H9 (cell line): ENCODE data around the gene EDC3. TPM values are rescaled to one million over a fixed set of nuclear protein-coding genes. Genes with fewer than 3 reads are reported as not detected.

ENCODE experiments used
- DNase-seq: peaks from one replicate; pipeline ENCODE4 v3.0.0-alpha.2; 2017
- H2AFZ ChIP-seq: one replicate; pipeline ENCODE4 v1.6.1; 2013; ENCODE audit warnings: mild to moderate bottlenecking, low read length, control low read depth, moderate library complexity
- H2AK5ac ChIP-seq: 2 replicates; pipeline ENCODE4 v1.6.1; 2013; ENCODE audit warnings: low read length, control low read depth, mixed read lengths; ENCODE audit not compliant: insufficient read length
- H2BK120ac ChIP-seq: one replicate; pipeline ENCODE4 v1.6.1; 2013; ENCODE audit warnings: low read depth, mild to moderate bottlenecking, low read length, control low read depth, inconsistent platforms; ENCODE audit not compliant: poor library complexity, severe bottlenecking
- H2BK12ac ChIP-seq: 2 replicates; pipeline ENCODE4 v1.6.1; 2013; ENCODE audit warnings: low read length, control low read depth, mixed read lengths, low read depth; ENCODE audit not compliant: insufficient read length
- H2BK15ac ChIP-seq: 2 replicates; pipeline ENCODE4 v1.6.1; 2013; ENCODE audit warnings: low read depth, low read length, control low read depth
- H2BK20ac ChIP-seq: one replicate; pipeline ENCODE4 v1.6.1; 2013; ENCODE audit warnings: low read depth, mild to moderate bottlenecking, low read length, control low read depth, inconsistent platforms; ENCODE audit not compliant: poor library complexity, severe bottlenecking
- H2BK5ac ChIP-seq: 2 replicates; pipeline ENCODE4 v1.6.1; 2013; ENCODE audit warnings: low read length, control low read depth, mixed read lengths; ENCODE audit not compliant: insufficient read length
- H3K14ac ChIP-seq: 2 replicates; pipeline ENCODE4 v1.6.1; 2013; ENCODE audit warnings: low read length, control low read depth; ENCODE audit not compliant: insufficient read depth
- H3K18ac ChIP-seq: 2 replicates; pipeline ENCODE4 v1.6.1; 2013; ENCODE audit warnings: low read depth, mild to moderate bottlenecking, mixed read lengths, low read length, control low read depth; ENCODE audit not compliant: insufficient read length
- H3K23ac ChIP-seq: 2 replicates; pipeline ENCODE4 v1.6.1; 2013; ENCODE audit warnings: low read length, control low read depth, mixed read lengths, low read depth; ENCODE audit not compliant: insufficient read length
- H3K23me2 ChIP-seq: 2 replicates; pipeline ENCODE4 v1.6.1; 2013; ENCODE audit warnings: low read depth, mild to moderate bottlenecking, mixed read lengths, low read length, control low read depth; ENCODE audit not compliant: insufficient read length, poor library complexity, severe bottlenecking
- H3K27ac ChIP-seq: 2 replicates; pipeline ENCODE4 v1.5.1; 2013; ENCODE audit warnings: low read length, control low read depth, mixed read lengths, low read depth; ENCODE audit not compliant: insufficient read length
- H3K27me3 ChIP-seq: 2 replicates; pipeline ENCODE4 v1.6.1; 2013; ENCODE audit warnings: low read length, control low read depth, inconsistent platforms; ENCODE audit not compliant: insufficient read depth
- H3K4ac ChIP-seq: 2 replicates; pipeline ENCODE4 v1.6.1; 2013; ENCODE audit warnings: low read depth, mild to moderate bottlenecking, control low read depth, inconsistent platforms, low read length, moderate library complexity
- H3K4me1 ChIP-seq: 2 replicates; pipeline ENCODE4 v1.6.1; 2013; ENCODE audit warnings: low read length, control low read depth, inconsistent platforms; ENCODE audit not compliant: insufficient read depth
- H3K4me2 ChIP-seq: 2 replicates; pipeline ENCODE4 v1.6.1; 2013; ENCODE audit warnings: low read length, control low read depth, mixed read lengths; ENCODE audit not compliant: insufficient read length, insufficient read depth
- H3K56ac ChIP-seq: 2 replicates; pipeline ENCODE4 v1.6.1; 2013; ENCODE audit warnings: low read depth, mild to moderate bottlenecking, mixed read lengths, low read length, control low read depth; ENCODE audit not compliant: insufficient read length
- H3K79me1 ChIP-seq: 2 replicates; pipeline ENCODE4 v1.6.1; 2013; ENCODE audit warnings: low read depth, mild to moderate bottlenecking, moderate library complexity, low read length, control low read depth, inconsistent platforms; ENCODE audit not compliant: insufficient read depth, poor library complexity, severe bottlenecking
- H3K79me2 ChIP-seq: 2 replicates; pipeline ENCODE4 v1.6.1; 2013; ENCODE audit warnings: low read length, control low read depth, inconsistent platforms; ENCODE audit not compliant: insufficient read depth
- H3K9ac ChIP-seq: 2 replicates; pipeline ENCODE4 v1.6.1; 2013; ENCODE audit warnings: low read length, control low read depth, mixed read lengths; ENCODE audit not compliant: insufficient read length; ENCODE audit errors: extremely low read depth
- H3K9me3 ChIP-seq: one replicate; pipeline ENCODE4 v1.6.1; 2013; ENCODE audit warnings: low read depth, low read length, inconsistent platforms; ENCODE audit not compliant: control insufficient read depth
- H3T11ph ChIP-seq: one replicate; pipeline ENCODE4 v1.6.1; 2013; ENCODE audit warnings: mild to moderate bottlenecking, low read length, control low read depth, inconsistent platforms
- H4K20me1 ChIP-seq: one replicate; pipeline ENCODE4 v1.6.1; 2013; ENCODE audit not compliant: control insufficient read depth, insufficient read length, insufficient read depth
- H4K5ac ChIP-seq: 2 replicates; pipeline ENCODE4 v1.6.1; 2013; ENCODE audit warnings: low read depth, mild to moderate bottlenecking, mixed read lengths, low read length, control low read depth; ENCODE audit not compliant: insufficient read length
- H4K8ac ChIP-seq: replicated peaks from 2 replicates; pipeline ENCODE4 v1.6.1; 2013; ENCODE audit warnings: low read length, control low read depth, mixed read lengths, low read depth; ENCODE audit not compliant: insufficient read length
- H4K91ac ChIP-seq: 2 replicates; pipeline ENCODE4 v1.6.1; 2013; ENCODE audit warnings: low read depth, mild to moderate bottlenecking, moderate library complexity, mixed read lengths, low read length, control low read depth; ENCODE audit not compliant: insufficient read length
- H3K27ac Mint-ChIP-seq, 3 experiments: 2 replicates in 2 of 3; 3 replicates in 1 of 3; pipeline ENCODE4 v1.8.0; 2020 to 2021; ENCODE audit warnings: mixed read lengths in 3 of 3, mild to moderate bottlenecking in 1 of 3, moderate library complexity in 1 of 3
- H3K27me3 Mint-ChIP-seq: 2 replicates; pipeline ENCODE4 v1.8.0; 2021; ENCODE audit warnings: low read depth, mild to moderate bottlenecking, moderate library complexity, mixed read lengths
- H3K36me3 Mint-ChIP-seq, 3 experiments: 2 replicates in 2 of 3; 3 replicates in 1 of 3; pipeline ENCODE4 v1.8.0; 2020 to 2021; ENCODE audit warnings: low read depth in 3 of 3, mixed read lengths in 3 of 3; ENCODE audit not compliant: insufficient read depth in 1 of 3
- H3K4me1 Mint-ChIP-seq, 2 experiments: 2 replicates each; pipeline ENCODE4 v1.8.0; 2020; ENCODE audit warnings: mixed read lengths in 2 of 2
- H3K4me3 Mint-ChIP-seq, 2 experiments: 2 replicates in 1 of 2; 3 replicates in 1 of 2; pipeline ENCODE4 v1.8.0; 2020 to 2021; ENCODE audit warnings: mild to moderate bottlenecking in 2 of 2, mixed read lengths in 2 of 2, moderate library complexity in 1 of 2
- H3K9me3 Mint-ChIP-seq, 2 experiments: 2 replicates in 1 of 2; 3 replicates in 1 of 2; pipeline ENCODE4 v1.8.0; 2020; ENCODE audit warnings: mild to moderate bottlenecking in 2 of 2, mixed read lengths in 2 of 2, moderate library complexity in 1 of 2
- CTCF ChIP-seq: fragments of 200-600 bp; sonication (generic); conservative IDR thresholded peaks from 3 replicates; pipeline ENCODE4 v1.8.0; 2021; ENCODE audit warnings: antibody characterized with exemption, mild to moderate bottlenecking
- WGBS: extraction: QIAGEN DNeasy Blood & Tissue Kit; methylation state at CpG from one replicate; pipeline ENCODE4 v1.1.7; 2013; ENCODE audit warnings: missing lambda C conversion rate, low lambda C conversion rate, mixed read lengths; ENCODE audit not compliant: insufficient read length; ENCODE audit errors: extremely low coverage; 5-methylcytosine and 5-hydroxymethylcytosine counted together
- total RNA-seq: library from RNA; stranded (reverse); gene quantifications from 2 replicates; pipeline ENCODE4 v1.2.1, GENCODE V29; 2021

Gene EDC3
- total RNA-seq, 1 experiment from 2014 or later = 60.5 TPM

DNA sequence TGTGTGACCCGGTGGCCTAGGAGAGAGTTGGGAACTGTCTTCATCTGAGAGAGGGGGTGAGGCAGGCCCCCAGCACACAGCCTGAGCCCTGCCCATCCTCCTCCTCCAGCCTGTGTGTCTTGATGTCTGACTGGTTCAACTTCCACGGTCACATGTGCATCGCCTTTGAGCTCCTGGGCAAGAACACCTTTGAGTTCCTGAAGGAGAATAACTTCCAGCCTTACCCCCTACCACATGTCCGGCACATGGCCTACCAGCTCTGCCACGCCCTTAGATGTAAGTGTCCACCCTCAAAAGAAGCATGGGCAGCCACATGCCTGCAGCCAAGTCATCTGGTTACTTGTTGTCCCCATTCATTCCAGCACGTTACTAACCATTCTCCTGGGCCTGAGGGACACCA lies 70.1 kb downstream of the EDC3 start:
- TF ChIP-seq CTCF = no peak
- Histone ChIP-seq H2BK5ac (no peak overlapping the region), H3K14ac (no peak overlapping the region), H4K20me1 (no peaks in the 10 kb centered on the region), H3T11ph (no peak overlapping the region), H3K18ac (no peak overlapping the region), H2BK15ac (no peak overlapping the region), H2BK12ac (no peak overlapping the region), H2AK5ac (no peak overlapping the region), H3K27me3 (no peaks in the 10 kb centered on the region), H3K9ac (no peak overlapping the region), H2BK20ac (no peak overlapping the region), H3K56ac (no peak overlapping the region), H2BK120ac (no peak overlapping the region), H3K4me1 (no peaks in the 10 kb centered on the region), H3K9me3 (no peaks in the 10 kb centered on the region), H3K79me2 (no peaks in the 10 kb centered on the region; the same call in 1 of the 2 replicates), H4K8ac (no peak overlapping the region), H3K79me1 (peaks cover 3% of the 10 kb centered on the region), H2AFZ (no peak overlapping the region), H3K23me2 (no peaks in the 10 kb centered on the region), H3K4ac (no peak overlapping the region), H3K4me2 (no peak overlapping the region), H4K5ac (no peak overlapping the region), H4K91ac (no peak overlapping the region), H3K23ac (no peak overlapping the region), H3K27ac (no peak overlapping the region)
- Mint-ChIP-seq H3K9me3 (no peaks in the 10 kb centered on the region), H3K36me3 (peaks cover 54 to 92% (median 92%) of the 10 kb centered on the region in 3 experiments; a peak in 6 of 7 replicates), H3K27me3 (no peaks in the 10 kb centered on the region; the same call in 1 of the 2 replicates), H3K4me3 (no peak overlapping the region), H3K4me1 (peaks cover 9 to 12% of the 10 kb centered on the region in 2 experiments), H3K27ac (no peak overlapping the region)
- WGBS = no CpG with 5 or more reads among the region's 6 CpGs
- no peak for DNase-seq
